Measurements from ENCODE around the gene POLA2.

POLA2 gene

DNA sequence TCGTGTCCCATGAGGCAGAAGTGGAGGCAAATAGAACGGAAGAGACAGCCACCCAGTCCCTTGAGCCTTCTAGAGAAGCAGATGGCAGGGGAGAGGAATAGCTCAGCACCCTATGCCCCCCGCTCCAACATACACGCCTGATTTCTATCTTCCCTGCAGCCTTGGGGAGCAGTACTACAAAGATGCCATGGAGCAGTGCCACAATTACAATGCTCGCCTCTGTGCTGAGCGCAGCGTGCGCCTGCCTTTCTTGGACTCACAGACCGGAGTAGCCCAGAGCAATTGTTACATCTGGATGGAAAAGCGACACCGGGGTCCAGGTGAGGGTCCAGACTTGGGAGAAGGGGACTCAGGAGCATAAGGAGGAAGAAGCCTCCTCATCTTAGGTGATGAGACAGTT, 78.5 kb downstream of the POLA2 start:
- TF ChIP-seq CTCF (IDR thresholded peaks at IDR 0.05; ENCODE audit: low read depth, low read length, missing control alignments) = no peak
- DNase-seq (ENCODE audit: low read depth) = no peak
- H3K4me3 ChIP-seq (ENCODE audit: low read depth, low read length) = no peak overlapping the region
- in situ Hi-C loops (cut with HindIII; ENCODE audit: low sequenced_read_pairs) = no loop called here

GRCh38 chr11:65341856-65342255, 80.1 kb downstream of the POLA2 start:
- no peak for TF ChIP-seq CTCF (IDR thresholded peaks at IDR 0.05; ENCODE audit: low read depth, low read length, missing control alignments)
- H3K4me3 ChIP-seq (ENCODE audit: low read depth, low read length) = no peak overlapping the region
- no peak for DNase-seq (ENCODE audit: low read depth)
- in situ Hi-C loops (cut with HindIII; ENCODE audit: low sequenced_read_pairs) = no loop called here

All from astrocyte of the cerebellum (primary cell).